HS-5 (cell line): Measurements from ENCODE around the gene CD209.

Experiments used
- DNase-seq: peaks from one replicate; pipeline ENCODE4 v3.0.0-alpha.2; 2012; ENCODE audit warnings: low read depth

The CD209 gene

DNA sequence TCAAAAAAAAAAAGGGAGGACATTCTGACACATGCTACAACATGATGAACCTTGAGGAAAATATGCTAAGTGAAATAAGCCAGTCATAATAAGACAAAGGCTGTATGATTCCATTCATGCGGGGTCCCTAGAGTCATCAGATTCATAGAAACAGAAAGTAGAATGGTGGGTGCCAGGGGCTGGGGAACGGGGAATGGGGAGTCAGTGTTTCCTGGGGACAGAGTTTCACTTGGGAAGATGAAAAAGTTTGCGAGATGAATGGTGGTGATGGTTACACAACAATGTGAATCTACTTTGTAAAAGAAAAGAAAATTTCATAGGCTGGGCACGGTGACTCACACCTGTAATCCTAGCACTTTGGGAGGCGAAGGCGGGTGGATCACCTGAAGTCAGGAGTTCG lies 9.3 kb downstream of the CD209 start:
- no peak for DNase-seq

DNA sequence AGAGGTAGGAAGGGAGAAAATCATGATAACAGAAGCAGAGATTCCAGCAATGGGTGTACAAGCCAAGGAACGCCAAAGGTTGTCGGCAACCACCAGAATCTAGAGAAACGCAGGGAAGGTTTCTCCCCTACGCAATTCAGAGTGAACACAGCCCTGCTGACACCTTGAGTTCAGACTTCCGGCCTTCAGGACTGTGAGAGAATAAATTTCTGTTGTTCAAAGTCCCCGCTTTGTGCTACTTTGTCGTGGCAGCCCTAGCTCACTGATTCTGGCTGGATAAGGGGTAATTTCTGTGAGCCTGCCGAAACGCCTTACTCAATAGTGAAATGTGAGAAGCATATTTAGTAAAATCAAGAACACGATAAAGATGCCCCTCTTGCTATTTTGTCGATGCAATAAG lies 10.1 kb downstream of the CD209 start:
- no peak for DNase-seq

DNA sequence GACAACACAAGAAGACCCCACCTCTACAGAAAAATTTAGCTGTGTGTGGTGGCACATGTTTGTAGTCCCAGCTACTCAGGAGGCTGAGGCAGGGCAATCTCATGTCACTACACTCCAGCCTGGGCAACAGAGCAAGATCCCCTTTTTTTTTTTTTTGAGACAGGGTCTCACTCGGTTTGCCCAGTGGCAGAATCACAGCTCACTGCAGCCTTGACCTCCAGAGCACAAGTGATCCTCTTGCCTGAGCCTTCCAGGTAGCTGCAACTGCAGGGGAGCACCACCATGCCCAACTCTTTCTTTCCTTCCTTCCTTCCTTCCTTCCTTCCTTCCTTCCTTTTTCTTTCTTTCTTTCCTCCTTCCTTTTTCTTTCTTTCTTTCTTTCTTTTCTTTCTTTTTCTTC lies 11.2 kb downstream of the CD209 start:
- no peak for DNase-seq

DNA sequence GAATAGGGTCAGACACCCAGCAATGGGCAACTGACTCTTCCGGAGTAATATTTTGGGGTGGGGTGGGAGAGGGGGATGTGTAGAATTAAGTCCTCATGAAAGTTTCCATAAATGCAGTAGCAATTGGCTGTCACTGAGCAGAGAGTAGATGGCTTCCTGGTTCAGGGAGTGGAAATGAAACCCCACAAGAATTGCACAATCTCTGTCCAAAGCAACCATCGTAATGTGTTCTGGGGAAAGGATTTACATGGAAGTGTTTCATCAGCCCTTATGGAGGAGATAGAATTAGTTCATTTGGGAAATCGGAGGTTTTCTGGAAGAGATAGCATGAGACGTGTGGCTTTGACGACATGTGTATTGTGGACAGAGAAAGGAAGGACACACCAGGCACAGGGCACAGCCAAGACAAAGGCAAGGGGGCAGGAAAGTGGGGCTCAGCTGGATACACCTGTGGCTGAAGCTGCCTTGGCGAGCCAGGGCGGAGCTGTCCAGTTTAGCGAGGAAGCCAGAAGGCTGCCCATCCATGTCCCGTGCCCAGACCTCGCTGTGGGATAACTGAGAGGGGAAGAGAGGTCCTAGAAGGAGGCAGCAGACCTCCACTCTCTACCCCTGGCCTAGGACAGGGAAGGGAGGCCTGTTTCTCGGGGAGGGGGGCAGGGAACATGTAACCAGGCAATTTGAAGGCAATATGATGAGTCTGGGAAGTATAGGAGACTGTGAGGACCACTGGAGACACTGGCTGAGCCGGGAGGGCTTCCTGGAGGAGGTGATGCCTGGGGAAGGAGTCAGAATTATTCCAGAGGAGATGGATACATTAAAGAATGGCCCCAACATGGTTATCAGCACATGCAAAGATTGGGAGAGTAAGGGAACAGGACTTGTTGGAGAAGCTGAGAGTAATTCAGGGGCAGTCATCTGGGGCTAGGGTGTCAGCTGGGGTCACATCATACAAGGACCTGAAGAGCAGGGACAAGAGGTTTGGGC lies 12.8 kb downstream of the CD209 start:
- DNase-seq, result no peak

DNA sequence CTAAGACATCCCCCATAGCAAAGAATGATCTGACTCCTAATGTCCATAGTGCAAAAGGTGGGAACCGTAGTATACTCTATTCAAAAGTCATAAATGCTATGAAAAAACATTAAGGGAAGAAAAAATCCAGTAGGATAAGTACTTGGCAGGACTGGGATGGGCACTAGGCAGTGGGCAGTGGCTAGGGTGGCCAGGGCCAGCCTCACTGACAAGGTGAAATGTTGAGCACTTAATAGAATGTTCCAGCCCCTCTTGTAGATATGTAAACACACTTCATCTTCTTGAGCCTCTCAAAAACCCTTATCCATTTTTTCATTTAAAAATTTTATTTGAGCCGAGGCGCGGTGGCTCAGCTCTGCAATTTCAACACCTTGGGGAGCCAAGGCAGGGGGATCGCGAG lies 14.0 kb downstream of the CD209 start:
- no peak for DNase-seq

DNA sequence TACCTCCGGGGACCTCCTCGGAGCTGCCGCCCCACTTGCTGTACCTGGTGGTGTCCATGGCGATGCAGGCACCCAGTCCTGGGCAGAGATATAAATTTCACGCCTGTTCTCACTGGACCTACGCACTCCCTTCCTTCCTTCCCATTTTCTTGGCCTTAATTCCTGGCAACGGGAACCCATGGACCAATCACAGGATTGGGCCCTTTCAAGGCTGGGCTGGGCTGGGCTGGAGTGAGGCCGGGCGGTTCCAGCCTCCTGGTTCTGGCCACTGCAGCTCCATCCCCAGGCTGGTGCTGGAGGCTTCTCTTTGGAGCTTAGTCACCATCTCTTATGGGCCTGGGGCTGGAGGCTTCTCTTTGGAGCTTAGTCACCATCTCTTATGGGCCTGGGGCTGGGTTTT lies 15.3 kb downstream of the CD209 start, which contains the start of gene CLEC4G:
CLEC4G (minus strand) TSS at position 66 of the 400 bp plus-strand sequence; CDS start at position 58, 8 bp downstream.
- DNase-seq, result no peak

DNA sequence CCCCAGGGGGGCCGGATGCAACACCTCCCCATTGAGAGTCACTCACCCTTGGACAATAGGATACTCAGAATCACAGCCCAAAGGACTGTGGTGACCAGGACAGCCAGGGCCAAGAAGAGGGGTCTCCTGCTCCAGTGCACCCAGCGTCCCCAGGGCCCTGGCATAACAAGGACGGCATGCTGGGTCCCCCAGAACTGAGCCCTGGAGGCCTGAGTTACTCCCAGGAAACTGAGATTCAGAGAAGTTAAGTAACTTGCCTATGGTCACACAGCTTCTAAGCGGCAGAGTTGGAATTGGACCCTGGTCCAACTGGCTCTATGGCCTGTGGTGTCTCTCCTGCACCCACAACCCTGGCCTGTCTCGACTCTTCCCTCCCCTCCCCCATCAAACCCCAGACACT lies 15.7 kb downstream of the CD209 start:
- no peak for DNase-seq

DNA sequence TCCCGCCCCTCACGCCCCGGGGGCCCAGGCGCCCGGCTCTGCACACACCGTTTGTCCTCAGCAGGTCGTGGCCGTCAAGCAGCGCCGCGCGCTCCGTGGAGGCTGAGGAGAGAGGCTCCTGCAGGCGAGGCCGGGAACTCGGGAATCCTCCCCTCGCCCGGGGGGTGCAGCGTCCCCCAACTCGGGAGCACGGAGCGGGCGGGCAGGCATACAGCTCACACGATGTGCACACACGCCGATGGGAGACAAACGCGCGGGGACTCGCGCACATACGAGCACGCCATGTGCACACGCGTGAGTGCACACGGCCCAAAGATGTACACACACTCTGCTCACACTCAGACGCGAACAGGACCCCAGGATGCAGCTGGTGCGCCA lies 16.1 kb downstream of the CD209 start:
- no peak for DNase-seq

DNA sequence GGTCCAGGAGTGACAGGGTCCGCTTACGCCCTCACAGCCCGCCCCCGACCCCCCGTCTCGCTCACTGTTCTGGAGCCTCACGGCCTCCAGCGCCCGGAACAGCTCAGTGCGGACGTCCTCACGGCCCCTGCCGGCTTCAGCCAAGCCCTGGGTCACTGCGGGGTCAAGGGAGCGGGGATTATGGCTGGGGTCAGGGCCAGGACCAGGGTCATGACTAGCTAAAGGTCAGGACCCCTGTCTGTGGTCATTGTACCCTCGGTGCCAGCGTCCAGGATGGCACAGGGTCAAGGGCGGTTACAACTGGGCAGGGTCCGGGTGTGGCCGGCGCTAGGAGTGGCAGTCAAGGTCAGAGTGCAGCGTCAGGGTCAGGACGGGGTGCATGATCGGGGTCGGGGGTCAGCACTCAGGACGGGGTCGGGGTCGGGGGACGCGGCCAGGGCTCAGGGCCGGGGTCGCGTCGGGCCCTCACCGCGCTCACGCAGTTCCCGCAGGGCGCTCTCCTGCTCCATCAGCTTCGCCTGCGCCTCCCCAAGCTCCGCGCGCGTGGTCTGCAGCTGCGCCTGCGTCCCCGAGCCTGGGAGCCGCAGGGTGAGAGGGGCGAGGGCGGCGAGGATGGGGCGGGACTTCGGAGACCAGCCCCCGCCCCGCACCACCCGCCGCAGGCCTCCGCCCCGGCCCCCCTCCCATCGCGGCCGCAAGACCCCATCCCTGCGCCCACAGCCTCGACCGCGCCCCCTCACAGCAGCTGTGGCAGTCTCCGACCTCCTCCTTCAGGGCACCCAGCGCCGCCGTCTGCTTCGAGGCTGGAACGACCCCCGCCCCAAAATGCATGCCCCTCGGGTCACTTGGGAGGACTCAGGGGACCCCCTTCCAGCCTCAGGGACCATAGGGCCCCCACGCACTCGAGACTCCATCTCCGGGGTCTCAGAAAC lies 16.8 kb downstream of the CD209 start:
- DNase-seq, result no peak

DNA sequence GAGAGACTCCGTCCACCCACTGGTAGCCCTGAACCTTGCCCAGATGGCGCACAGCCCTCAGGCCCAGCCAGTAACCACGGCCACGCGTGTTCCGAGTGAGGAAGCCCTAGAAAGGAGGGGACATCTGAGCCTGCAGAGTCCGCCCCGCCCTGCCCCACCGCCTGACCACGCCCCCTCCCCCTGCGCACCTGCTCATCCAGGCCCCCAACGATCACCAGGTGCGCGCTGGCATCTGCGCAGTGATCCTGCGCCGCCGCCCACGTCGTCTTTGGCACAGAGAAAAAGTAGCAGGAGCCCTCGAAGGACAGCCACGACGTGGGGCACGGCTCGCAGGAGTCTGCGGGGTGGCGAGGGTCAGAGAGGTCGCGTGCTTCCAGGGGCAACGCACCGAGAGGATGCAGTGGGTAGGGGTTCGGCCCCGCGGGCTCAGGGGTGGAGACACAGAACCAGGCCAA lies 17.5 kb downstream of the CD209 start:
- DNase-seq, result no peak

DNA sequence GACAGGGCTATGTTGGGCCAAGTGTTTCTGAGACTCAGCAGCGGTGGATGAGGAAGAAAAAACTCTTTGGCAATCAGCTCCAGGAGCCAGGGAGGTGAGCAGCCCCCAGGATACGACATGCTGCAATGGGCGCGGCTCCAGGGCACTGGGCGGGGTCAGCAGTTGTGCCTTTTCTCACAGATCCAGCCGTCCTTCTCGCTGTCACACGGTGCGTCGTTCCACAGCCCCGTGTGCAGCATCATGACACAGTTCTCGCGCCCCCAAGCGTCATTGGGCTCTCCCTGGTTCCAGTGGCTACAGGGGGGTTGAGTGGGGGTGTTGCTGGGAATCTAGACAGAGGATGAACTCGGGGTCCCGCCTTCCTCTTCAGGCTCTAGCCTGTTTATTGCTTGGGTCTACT lies 18.1 kb downstream of the CD209 start:
- DNase-seq, result no peak

DNA sequence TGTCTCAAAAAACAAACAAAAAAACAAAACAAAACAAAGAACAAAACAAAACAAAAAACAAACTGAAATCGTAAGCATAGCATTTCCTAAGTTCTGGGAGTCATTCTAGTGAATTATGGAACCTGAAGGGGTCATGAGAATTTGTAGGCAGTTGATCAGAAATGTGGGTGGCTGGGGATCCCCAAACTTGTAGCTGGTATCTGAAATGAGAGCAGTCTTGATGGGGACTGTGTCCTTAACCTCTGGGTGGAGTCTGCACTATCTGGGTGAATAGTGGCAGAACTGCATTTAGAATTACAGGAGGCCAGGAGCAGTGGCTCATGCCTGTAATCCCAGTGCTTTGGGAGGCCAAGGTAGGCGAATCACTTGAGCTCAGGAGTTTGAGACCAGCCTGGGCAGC lies 21.5 kb downstream of the CD209 start:
- DNase-seq, result no peak

DNA sequence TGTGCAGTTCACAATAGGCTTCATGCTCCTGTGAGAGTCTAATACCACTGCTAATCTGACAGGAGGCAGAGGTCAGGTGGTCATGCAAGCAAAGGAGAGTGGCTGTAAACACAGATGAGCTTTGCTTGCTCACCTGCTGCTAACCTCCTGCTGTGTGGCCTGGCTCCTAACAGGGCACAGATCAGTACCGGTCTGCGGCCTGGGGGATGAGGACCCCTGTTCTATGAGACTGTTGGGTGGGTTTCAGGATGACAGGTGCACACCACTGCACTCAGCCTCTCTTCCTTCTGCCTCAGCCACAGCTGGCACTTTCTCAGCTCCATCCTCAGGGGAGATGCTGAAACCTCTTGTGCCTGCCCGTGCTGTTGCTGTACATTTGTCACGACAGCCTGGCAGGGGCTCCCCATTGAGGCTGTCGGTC lies 25.1 kb downstream of the CD209 start:
- DNase-seq, result no peak

DNA sequence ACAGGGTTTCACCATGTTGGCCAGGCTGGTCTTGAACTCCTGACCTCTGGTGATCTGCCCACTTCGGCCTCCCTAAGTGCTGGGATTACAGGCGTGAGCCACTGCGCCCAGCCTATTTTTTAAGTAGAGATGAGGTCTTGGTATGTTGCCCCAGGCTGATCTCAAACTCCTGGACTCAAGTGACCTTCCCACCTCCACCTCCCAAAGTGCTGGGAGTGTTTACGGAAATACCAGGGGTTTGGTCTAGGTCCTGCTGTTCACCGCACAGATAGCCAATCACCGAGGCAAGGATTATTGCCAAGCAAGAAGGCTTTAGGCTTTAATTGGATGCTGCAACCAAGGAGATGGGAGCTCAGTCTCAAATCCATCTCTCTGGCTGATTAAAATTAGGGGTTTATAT lies 27.0 kb downstream of the CD209 start:
- no peak for DNase-seq

DNA sequence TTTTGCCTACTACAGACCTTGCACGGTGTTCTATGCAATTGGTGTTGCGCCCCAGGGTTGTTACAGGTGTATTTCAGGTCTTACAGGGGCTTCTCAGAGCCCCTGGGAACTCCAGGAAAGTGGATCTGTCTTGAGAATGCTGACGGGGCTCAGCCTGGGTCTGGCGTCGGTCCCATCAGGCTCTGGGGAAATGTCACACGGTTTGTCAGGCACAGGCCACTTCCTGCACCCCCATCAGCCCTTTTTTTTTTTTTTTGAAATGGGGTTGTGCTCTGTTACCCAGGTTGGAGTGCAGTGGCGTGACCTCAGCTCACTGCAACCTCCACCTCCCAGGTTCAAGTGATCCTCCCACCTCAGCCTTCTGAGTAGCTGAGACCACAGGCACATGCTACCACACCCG lies 28.7 kb downstream of the CD209 start:
- no peak for DNase-seq

DNA sequence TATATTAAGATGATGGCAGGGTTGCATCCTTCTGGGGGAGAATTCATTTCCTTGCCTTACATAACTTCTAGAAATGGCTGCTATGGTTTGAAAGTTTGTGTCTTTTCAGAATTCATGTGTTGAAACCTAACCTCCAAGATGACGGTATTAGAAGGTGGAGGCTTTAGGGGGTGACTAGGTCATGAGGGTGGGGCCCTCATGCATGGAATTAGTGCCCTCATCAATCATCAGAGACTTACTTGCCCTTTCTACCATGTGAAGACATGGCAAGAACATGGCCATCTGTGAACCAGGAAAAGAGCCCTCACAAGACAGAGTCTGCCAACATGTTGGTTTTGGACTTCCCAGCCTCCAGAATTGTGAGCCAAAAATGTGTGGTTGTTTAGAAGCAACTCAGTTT lies 30.6 kb downstream of the CD209 start:
- no peak for DNase-seq

DNA sequence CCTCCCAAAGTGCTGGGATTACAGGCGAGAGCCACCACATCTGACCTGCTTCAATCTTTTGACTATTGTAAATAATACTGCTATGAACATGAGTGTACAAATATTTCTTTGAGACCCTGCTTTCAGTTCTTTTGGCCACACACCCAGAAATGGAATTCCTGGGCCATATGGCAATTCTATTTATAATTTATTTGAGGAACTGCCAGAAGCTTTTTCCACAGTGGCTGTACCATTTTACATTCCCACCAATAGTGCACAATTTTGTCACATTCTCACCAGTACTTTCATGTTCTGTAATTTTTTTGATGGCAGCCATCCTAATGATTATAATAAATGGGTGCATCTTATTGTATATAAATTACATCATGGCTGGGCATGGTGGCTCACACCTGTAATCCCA lies 31.7 kb downstream of the CD209 start:
- DNase-seq, result no peak

DNA sequence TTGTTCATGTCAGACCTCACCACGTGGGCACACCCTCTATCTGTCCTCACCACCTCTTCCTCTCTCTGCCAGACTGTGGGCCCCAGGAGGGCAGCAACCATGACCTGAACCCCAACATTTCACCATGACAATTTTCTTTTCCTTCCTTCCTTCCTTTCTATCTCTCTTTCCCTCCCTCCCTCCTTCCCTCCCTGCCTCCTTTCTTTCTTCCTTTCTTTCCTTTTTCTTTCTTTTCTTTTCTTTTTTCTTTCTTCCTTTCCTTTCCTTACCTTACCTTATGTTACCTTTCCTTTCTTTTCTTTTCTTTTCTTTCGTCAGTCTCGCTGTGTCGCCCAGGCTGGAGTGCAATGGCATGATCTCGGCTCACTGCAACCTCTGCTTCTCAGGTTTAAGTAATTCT lies 36.7 kb downstream of the CD209 start:
- DNase-seq, result no peak

DNA sequence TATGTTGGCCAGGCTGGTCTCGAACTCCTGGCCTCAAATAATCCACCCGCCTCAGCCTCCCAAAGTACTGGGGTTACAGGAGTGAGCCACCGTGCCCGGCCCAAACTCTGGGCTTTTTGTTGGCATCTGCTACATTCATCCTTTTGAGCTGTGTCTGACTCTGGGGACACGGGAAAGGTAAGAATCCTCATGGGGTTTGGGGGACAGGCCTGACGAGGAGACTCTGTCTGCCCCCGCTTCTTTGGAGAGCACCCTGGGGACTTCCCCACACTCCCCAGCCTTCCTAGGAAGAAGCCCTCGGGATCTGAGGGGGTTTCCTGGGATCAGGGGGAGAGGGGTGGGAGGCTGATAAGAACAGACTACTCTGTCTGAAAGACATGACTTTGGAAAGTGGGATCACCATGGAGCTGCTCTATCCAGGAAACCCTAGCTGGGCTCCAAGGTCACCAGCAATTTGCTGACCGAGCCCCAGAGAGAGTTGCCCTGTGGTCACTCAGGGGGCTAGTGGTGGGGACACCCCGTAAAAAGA lies 37.3 kb downstream of the CD209 start:
- DNase-seq, result no peak

DNA sequence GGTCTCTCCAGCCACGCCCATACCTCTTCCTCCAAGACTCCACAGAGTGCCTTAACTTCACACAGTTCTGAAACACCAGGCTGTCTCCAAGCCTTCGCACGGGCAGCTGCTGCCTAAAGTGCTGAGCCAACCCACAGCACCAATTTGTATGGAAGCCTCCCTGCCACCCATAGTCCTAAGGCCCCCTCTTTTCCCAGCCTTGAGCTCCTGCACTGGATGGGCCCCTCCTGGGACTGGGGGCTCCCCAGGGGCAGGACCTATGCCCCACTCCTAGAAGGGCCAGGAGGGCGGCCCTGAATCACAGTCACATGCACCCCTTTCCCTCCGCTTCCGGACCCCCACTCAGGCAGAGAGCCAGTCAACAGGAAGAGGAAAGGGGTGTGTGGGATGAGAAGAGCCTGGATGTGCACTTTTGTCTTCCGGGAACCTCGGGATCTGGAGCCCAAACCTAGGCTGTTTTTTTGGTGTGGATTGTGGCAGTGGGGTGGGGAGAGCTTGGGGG lies 40.3 kb downstream of the CD209 start:
- no peak for DNase-seq

DNA sequence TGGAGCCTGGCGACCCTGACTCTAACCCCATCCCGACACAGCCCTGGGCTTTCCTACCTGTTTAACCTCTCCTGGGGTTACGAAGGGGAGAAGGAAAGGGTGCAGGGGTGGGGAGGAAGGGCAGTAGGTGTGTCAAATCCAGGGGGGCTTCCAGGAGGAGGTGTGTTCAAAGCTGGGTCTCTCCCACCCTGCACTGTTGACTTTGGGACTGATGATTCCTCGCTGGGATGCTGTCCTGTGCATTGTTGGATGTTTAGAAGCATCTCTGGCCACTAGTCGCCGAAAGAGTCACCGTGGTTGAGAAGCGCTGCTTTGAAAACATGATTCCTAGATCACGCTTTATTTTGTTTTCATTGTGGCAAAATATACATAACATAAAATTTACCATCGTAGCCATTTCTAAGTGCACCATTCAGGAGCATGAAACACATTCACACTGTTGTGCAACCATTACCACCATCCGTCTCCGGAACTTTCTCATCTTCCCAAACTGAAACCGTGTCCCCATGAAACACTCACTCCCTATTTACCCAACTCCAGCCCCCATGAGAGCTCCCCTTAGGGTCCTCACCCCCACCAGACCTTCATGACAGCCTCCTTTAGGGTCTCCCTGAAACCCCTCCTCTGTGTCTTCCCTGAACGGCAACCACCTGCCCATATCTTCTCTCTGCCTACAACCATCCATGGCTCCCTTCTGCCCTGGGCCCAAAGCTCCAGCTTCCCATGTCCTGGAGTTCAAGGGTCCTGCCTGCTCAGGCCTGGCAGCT lies 41.0 kb downstream of the CD209 start:
- DNase-seq, result no peak
